GM19463 (cell line): ENCODE results near the gene ABO.
"Not testable (repeated sequence)": the region's sequence is repeated elsewhere in the genome, so short reads cannot be mapped to it uniquely, and the experiment has no call there.

Experiments
- ATAC-seq: cut with Tn5 transposase; IDR thresholded peaks from one replicate; pipeline ENCODE4 v1.9.1; 2021; ENCODE audit warnings: mild to moderate bottlenecking, moderate library complexity; ENCODE audit not compliant: unreplicated experiment

ABO gene

GRCh38 chr9:133247632-133248031 lies 27.4 kb downstream of the ABO start:
- no peak for ATAC-seq

- no peak for ATAC-seq
These were observed 28.0 kb downstream of the ABO start for GRCh38 chr9:133246991-133247390.

- ATAC-seq, result no peak
These were observed 28.4 kb downstream of the ABO start for GRCh38 chr9:133246562-133246961.

- ATAC-seq, result no peak
These were observed 32.0 kb downstream of the ABO start for GRCh38 chr9:133242991-133243390.

GRCh38 chr9:133242241-133242640 lies 32.8 kb downstream of the ABO start:
- ATAC-seq, result no peak

- ATAC-seq, result no peak
These were observed 35.4 kb downstream of the ABO start for GRCh38 chr9:133239533-133240090.

GRCh38 chr9:133238851-133239532 lies 36.0 kb downstream of the ABO start:
- ATAC-seq, result no peak

- no peak for ATAC-seq
These were observed 36.6 kb downstream of the ABO start for GRCh38 chr9:133238272-133238850.

- no peak for ATAC-seq
These were observed 37.8 kb downstream of the ABO start for GRCh38 chr9:133237035-133237731.

GRCh38 chr9:133236291-133237034 lies 38.5 kb downstream of the ABO start:
- ATAC-seq, result not testable (repeated sequence)

- ATAC-seq, result no peak
These were observed 39.3 kb downstream of the ABO start for GRCh38 chr9:133235549-133236222.

- no peak for ATAC-seq
These were observed 40.3 kb downstream of the ABO start for GRCh38 chr9:133234577-133235322.

- no peak for ATAC-seq
These were observed 41.1 kb downstream of the ABO start for GRCh38 chr9:133233681-133234432.

- not testable (repeated sequence) for ATAC-seq
These were observed 43.0 kb downstream of the ABO start for GRCh38 chr9:133231934-133232568.

- ATAC-seq, result not testable (repeated sequence)
These were observed 44.5 kb downstream of the ABO start for GRCh38 chr9:133230514-133230913.

GRCh38 chr9:133230093-133230492 lies 44.9 kb downstream of the ABO start:
- ATAC-seq, result no peak

GRCh38 chr9:133228474-133229193 lies 46.4 kb downstream of the ABO start:
- not testable (repeated sequence) for ATAC-seq

- not testable (repeated sequence) for ATAC-seq
These were observed 47.0 kb downstream of the ABO start for GRCh38 chr9:133227996-133228395.
